Stimulated activated CD4-positive, alpha-beta T cell treated with anti-CD3 and anti-CD28 coated beads, Interleukin-1b, Interleukin-23, amount 100 ng/mL, for 24 hours (primary cell): ENCODE data around the gene NPY1R.

Experiments used
- DNase-seq, 4 experiments: peaks; one replicate each; pipeline ENCODE4 v3.0.0-alpha.2; 2020; ENCODE audit warnings: low read depth in 4 of 4, low spot score in 1 of 4

NPY1R gene

GRCh38 chr4:163332526-163333406 is at the start of gene NPY1R:
Gene NPY1R, minus strand, starts transcription at chr4:163332596. Its CDS starts 6,042 bp downstream, at chr4:163326554.
- peak in 2 of 4 experiments; percentile 1 to 12 for DNase-seq

- DNase-seq, result no peak
These were observed 48.3 kb upstream of the NPY1R start for GRCh38 chr4:163380703-163381102.

- no peak for DNase-seq
These were observed 46.3 kb upstream of the NPY1R start for GRCh38 chr4:163378661-163379060.

- DNase-seq, result no peak
These were observed 39.6 kb upstream of the NPY1R start for GRCh38 chr4:163372029-163372428.

GRCh38 chr4:163367651-163368050 is 35.3 kb upstream of the NPY1R start:
- no peak for DNase-seq

- no peak for DNase-seq
These were observed 23.7 kb upstream of the NPY1R start for GRCh38 chr4:163356104-163356503.

- no peak for DNase-seq
These were observed 20.7 kb upstream of the NPY1R start for GRCh38 chr4:163353054-163353453.

GRCh38 chr4:163350672-163351071 is 18.3 kb upstream of the NPY1R start:
- DNase-seq, result no peak

- no peak for DNase-seq
These were observed 12.0 kb upstream of the NPY1R start for GRCh38 chr4:163344147-163345125.

GRCh38 chr4:163343604-163344146 is 11.3 kb upstream of the NPY1R start, which contains the start of gene NPY5R:
Gene NPY5R, plus strand, starts transcription at chr4:163343892. Its CDS starts 6,382 bp downstream, at chr4:163350274.
- no peak for DNase-seq

- DNase-seq, result no peak
These were observed 3.0 kb upstream of the NPY1R start for GRCh38 chr4:163335384-163335783.

- no peak for DNase-seq
These were observed 593 bp downstream of the NPY1R start for GRCh38 chr4:163331629-163332376.

- no peak for DNase-seq
These were observed 1.3 kb downstream of the NPY1R start for GRCh38 chr4:163330916-163331628.

GRCh38 chr4:163317110-163317509 is 15.3 kb downstream of the NPY1R start:
- DNase-seq, result no peak

- DNase-seq, result no peak
These were observed 22.9 kb downstream of the NPY1R start for GRCh38 chr4:163309466-163309865.

- no peak for DNase-seq
These were observed 29.3 kb downstream of the NPY1R start for GRCh38 chr4:163303069-163303468.

- no peak for DNase-seq
These were observed 32.0 kb downstream of the NPY1R start for GRCh38 chr4:163300445-163300844.

GRCh38 chr4:163295138-163295537 is 37.3 kb downstream of the NPY1R start:
- DNase-seq, result no peak

GRCh38 chr4:163284304-163284703 is 48.1 kb downstream of the NPY1R start:
- no peak for DNase-seq
